Central memory CD8-positive, alpha-beta T cell (primary cell): ENCODE data around the gene WASF2.
"Not testable (repeated sequence)": the region's sequence is repeated elsewhere in the genome, so short reads cannot be mapped to it uniquely, and the experiment has no call there.

Source experiments
- ATAC-seq: fragments of 150-1000 bp; cut with Tn5 transposase; replicated peaks from 2 replicates; pipeline ENCODE4 v1.10.0; 2022; ENCODE audit warnings: mild to moderate bottlenecking, moderate FRiP score, moderate number of reproducible peaks; ENCODE audit not compliant: poor library complexity, severe bottlenecking; ENCODE audit errors: extremely low read depth
- DNase-seq, 2 donors: peaks; one replicate each; pipeline ENCODE4 v3.0.0; 2021; ENCODE audit warnings: low spot score in 2 of 2
- H3K27ac Mint-ChIP-seq: one replicate; pipeline ENCODE4 v1.8.0; 2022; ENCODE audit warnings: low read depth, mild to moderate bottlenecking, moderate library complexity, mixed read lengths
- H3K27me3 Mint-ChIP-seq: one replicate; pipeline ENCODE4 v1.8.0; 2022; ENCODE audit warnings: mixed read lengths
- H3K36me3 Mint-ChIP-seq: one replicate; pipeline ENCODE4 v1.8.0; 2022; ENCODE audit warnings: mild to moderate bottlenecking, moderate library complexity, mixed read lengths; ENCODE audit not compliant: insufficient read depth
- H3K4me1 Mint-ChIP-seq: one replicate; pipeline ENCODE4 v1.8.0; 2022; ENCODE audit warnings: mixed read lengths
- H3K4me3 Mint-ChIP-seq: one replicate; pipeline ENCODE4 v1.8.0; 2022; ENCODE audit warnings: mild to moderate bottlenecking, moderate library complexity, mixed read lengths
- H3K9me3 Mint-ChIP-seq: one replicate; pipeline ENCODE4 v1.8.0; 2022; ENCODE audit warnings: mixed read lengths

Gene WASF2, protein sequence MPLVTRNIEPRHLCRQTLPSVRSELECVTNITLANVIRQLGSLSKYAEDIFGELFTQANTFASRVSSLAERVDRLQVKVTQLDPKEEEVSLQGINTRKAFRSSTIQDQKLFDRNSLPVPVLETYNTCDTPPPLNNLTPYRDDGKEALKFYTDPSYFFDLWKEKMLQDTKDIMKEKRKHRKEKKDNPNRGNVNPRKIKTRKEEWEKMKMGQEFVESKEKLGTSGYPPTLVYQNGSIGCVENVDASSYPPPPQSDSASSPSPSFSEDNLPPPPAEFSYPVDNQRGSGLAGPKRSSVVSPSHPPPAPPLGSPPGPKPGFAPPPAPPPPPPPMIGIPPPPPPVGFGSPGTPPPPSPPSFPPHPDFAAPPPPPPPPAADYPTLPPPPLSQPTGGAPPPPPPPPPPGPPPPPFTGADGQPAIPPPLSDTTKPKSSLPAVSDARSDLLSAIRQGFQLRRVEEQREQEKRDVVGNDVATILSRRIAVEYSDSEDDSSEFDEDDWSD

GRCh38 chr1:27489973-27490741 lies at the start of gene WASF2:
Gene WASF2, minus strand, starts transcription at chr1:27490167. Its CDS starts 61,277 bp downstream, at chr1:27428890.
- peak within 1 kb of the TSS; percentile 96 for H3K27ac Mint-ChIP-seq
- peak; percentile 98 for ATAC-seq
- no peaks in the 10 kb centered on the region for H3K27me3 Mint-ChIP-seq
- no peaks in the 10 kb centered on the region for H3K9me3 Mint-ChIP-seq
- peak; percentile 91 to 96 for DNase-seq
- H3K36me3 Mint-ChIP-seq: peaks cover 19% of the 10 kb centered on the region
- peak within 1 kb of the TSS; percentile 96 for H3K4me3 Mint-ChIP-seq
- peaks cover 19% of the 10 kb centered on the region for H3K4me1 Mint-ChIP-seq

DNA sequence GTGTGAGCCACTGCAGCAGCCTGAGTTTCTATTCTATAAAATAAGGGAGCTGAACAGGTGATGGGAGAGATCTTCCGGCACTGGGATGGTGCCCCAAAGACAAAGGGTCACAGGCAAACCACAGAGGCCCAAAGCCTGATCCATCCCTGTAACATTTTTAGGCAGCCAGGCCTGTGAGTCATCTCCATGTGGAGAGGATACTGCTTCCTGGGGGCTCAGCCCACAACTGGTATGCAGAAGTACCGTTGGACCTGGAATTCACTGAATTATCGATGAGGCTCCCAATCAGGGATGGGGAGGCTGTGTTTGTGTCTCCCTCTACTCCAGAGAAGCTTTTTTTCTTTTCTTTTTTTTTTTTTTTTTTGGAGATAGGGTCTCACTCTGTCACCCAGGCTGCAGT lies 48.8 kb upstream of the WASF2 start:
- H3K9me3 Mint-ChIP-seq: no peaks in the 10 kb centered on the region
- DNase-seq (no peak), ATAC-seq (no peak)
- peaks cover 13% of the 10 kb centered on the region for H3K4me1 Mint-ChIP-seq
- H3K27ac Mint-ChIP-seq: no peak overlapping the region
- no peaks in the 10 kb centered on the region for H3K27me3 Mint-ChIP-seq
- H3K4me3 Mint-ChIP-seq: no peak overlapping the region
- peaks cover 8% of the 10 kb centered on the region for H3K36me3 Mint-ChIP-seq

DNA sequence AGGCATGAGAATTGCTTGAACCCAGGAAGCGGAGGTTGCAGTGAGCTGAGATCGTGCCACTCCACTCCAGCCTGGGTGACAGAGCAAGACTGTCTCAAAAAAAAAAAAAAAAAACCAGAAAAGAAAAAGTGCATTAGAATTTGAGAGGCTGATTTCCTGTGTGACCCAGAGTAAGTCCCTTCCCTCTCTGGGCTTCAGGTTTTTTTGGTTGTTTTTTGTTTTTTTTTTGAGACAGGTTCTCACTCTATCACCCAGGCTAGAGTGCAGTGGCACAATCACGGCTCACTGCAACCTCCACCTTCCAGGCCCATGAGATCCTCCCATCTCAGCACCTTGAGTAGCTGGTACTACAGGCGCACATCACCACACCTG lies 48.3 kb upstream of the WASF2 start:
- H3K4me1 Mint-ChIP-seq: peaks cover 14% of the 10 kb centered on the region
- H3K4me3 Mint-ChIP-seq, ATAC-seq, H3K27ac Mint-ChIP-seq, H3K27me3 Mint-ChIP-seq, DNase-seq, H3K9me3 Mint-ChIP-seq: not testable (repeated sequence)
- peaks cover 10% of the 10 kb centered on the region for H3K36me3 Mint-ChIP-seq

DNA sequence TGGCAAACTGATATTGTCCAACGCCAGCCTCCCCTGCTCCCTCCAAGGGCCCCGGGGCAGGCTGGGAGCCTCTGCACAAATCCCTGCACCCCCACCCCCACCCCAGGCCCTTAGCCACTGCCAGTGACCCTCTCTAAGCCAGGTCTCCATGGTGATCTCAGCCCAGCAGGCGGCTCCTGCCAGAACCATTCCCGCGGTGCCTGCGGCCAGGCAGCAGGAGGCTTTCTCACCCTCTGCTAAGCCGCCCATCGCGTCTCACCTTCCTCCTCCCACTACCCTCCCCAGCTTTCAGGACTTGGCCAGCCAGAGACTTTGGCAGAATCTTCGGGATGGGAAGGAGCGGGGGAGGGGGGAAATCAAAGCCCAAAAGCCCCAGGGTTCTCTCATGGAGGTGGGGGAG lies 46.8 kb upstream of the WASF2 start:
- peaks cover 9% of the 10 kb centered on the region for H3K36me3 Mint-ChIP-seq
- peaks cover 29% of the 10 kb centered on the region for H3K4me1 Mint-ChIP-seq
- H3K27ac Mint-ChIP-seq: no peak overlapping the region

DNA sequence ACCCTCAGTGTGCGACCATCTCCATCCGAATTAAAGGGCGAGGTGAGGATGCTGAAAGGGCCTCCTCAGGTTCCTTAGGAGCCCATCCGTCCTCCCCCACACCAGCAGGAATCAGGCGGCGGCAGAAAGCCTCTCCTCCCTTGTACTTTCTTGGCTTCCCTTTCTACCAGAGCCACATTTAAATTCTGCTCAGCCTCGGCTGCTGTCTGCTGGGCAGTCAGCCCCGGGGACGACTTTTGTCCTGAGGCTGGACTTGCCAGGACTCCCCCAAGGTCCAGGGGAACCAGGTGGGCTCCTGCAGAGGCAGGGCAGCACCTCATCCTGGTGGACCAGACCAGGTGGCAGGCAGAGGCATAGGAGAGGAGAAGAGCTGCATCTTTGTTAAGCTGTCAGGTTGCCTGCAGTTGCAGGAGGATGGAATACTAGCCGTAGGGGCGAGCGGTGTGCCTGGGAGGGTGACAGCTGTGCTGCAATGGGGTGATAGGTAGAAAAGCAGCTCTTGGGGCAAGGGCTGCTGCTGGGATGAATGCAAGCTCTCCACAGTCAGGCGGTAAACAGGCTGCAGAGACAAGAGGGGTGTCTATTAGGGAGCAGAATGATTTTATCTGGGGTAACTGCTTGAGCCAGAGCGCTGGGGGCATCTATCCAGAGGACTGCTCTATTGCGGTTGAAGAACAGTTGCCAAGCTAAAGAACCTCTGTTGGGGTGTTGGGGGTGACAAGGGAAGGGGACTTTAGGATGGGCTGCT lies 46.2 kb upstream of the WASF2 start:
- no peak overlapping the region for H3K27ac Mint-ChIP-seq
- peaks cover 29% of the 10 kb centered on the region for H3K4me1 Mint-ChIP-seq
- no peak overlapping the region for H3K4me3 Mint-ChIP-seq
- H3K27me3 Mint-ChIP-seq: no peaks in the 10 kb centered on the region
- H3K36me3 Mint-ChIP-seq: peaks cover 9% of the 10 kb centered on the region
- no peaks in the 10 kb centered on the region for H3K9me3 Mint-ChIP-seq
- DNase-seq (no peak), ATAC-seq (no peak)

More for the DNA sequence above, 46.8 kb upstream of the WASF2 start:
- ATAC-seq (no peak), DNase-seq (no peak)
- H3K9me3 Mint-ChIP-seq: no peaks in the 10 kb centered on the region
- H3K27me3 Mint-ChIP-seq: no peaks in the 10 kb centered on the region
- H3K4me3 Mint-ChIP-seq: no peak overlapping the region

DNA sequence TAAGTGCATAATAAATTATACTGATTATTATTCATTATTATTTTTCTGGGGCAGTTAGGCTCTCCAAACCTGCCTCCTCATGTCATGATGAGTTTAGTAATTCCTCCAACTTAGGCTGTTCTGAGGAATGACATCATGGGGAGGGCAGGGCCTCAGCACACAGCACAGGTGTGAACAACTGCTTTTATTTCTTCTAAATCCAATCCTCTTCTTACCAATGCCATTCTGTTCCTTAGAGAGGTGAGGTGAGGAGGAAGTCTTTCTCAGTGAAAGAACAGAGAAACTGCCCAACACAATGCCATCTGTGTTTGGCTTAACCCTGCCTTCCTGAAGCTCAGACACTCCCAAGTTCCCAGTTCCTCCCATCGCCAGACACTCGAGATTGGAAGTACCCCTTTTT lies 45.4 kb upstream of the WASF2 start:
- Mint-ChIP-seq H3K4me1 (peaks cover 26% of the 10 kb centered on the region), H3K27ac (no peak overlapping the region), H3K4me3 (no peak overlapping the region), H3K27me3 (no peaks in the 10 kb centered on the region), H3K9me3 (no peaks in the 10 kb centered on the region), H3K36me3 (peaks cover 9% of the 10 kb centered on the region)
- DNase-seq: no peak
- no peak for ATAC-seq

DNA sequence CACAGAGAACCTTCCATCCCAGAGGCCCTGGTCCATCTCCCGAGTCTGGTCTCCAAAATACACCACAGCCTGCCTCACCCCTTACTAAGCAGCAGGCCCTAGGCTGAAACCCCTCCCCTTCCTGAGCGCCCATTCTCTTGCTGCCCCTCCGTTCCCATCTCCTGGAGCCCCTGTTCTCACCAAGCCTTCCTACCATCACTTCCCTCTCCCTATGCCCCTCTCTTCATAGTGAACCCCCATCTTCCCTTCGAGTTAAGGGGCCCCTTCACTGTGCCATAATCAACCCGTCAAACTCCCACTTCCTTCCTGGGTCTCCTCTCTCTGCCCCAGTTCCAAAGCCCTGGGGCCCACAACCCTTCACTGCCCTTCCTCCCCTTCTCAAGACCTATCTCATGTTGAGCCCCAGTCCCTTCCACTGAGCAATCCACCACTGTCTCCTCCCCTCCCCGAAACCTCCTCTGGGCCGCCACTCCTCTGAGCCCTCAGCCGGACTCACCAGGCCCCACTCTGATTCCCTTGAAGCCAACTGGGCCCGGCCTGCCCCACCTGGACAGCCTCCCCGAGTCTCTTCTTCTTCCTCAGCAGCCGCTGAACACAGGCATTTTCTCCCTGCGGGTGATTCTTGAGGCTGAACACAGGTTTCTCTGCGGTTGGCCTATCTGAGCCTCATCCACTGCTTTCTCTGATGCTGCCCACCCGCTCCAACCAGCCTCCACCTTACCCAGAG lies 42.2 kb upstream of the WASF2 start:
- Mint-ChIP-seq H3K4me1 (peaks cover 31% of the 10 kb centered on the region), H3K36me3 (peaks cover 10% of the 10 kb centered on the region), H3K9me3 (no peaks in the 10 kb centered on the region), H3K4me3 (no peak overlapping the region), H3K27ac (peak overlapping the region; percentile 82), H3K27me3 (peaks cover 13% of the 10 kb centered on the region)
- DNase-seq (no peak), ATAC-seq (no peak)

GRCh38 chr1:27530192-27530591 lies 40.2 kb upstream of the WASF2 start:
- H3K27me3 Mint-ChIP-seq: peaks cover 13% of the 10 kb centered on the region
- no peaks in the 10 kb centered on the region for H3K9me3 Mint-ChIP-seq
- H3K36me3 Mint-ChIP-seq: peaks cover 14% of the 10 kb centered on the region
- DNase-seq (no peak), ATAC-seq (no peak)
- peaks cover 47% of the 10 kb centered on the region for H3K4me1 Mint-ChIP-seq
- no peak overlapping the region for H3K4me3 Mint-ChIP-seq
- no peak overlapping the region for H3K27ac Mint-ChIP-seq

GRCh38 chr1:27529704-27530018 lies 39.7 kb upstream of the WASF2 start:
- H3K9me3 Mint-ChIP-seq: no peaks in the 10 kb centered on the region
- peaks cover 14% of the 10 kb centered on the region for H3K36me3 Mint-ChIP-seq
- peaks cover 52% of the 10 kb centered on the region for H3K4me1 Mint-ChIP-seq
- H3K27me3 Mint-ChIP-seq: peaks cover 13% of the 10 kb centered on the region
- ATAC-seq (no peak), DNase-seq (no peak)
- H3K4me3 Mint-ChIP-seq: no peak overlapping the region
- no peak overlapping the region for H3K27ac Mint-ChIP-seq

GRCh38 chr1:27528818-27529703 lies 39.1 kb upstream of the WASF2 start:
- peaks cover 14% of the 10 kb centered on the region for H3K36me3 Mint-ChIP-seq
- peaks cover 13% of the 10 kb centered on the region for H3K27me3 Mint-ChIP-seq
- ATAC-seq (no peak), DNase-seq (no peak)
- peak overlapping the region; percentile 51 for H3K4me3 Mint-ChIP-seq
- H3K4me1 Mint-ChIP-seq: peaks cover 58% of the 10 kb centered on the region
- H3K27ac Mint-ChIP-seq: no peak overlapping the region
- H3K9me3 Mint-ChIP-seq: no peaks in the 10 kb centered on the region
